ENCODE results near the gene AGBL3.

Gene AGBL3

GRCh38 chr7:135150072-135150782, 163.9 kb downstream of the AGBL3 start:
- DNase-seq: no peak

- no peak for DNase-seq
Measured at GRCh38 chr7:135151132-135151531, 164.8 kb downstream of the AGBL3 start.

GRCh38 chr7:135151533-135151932, 165.2 kb downstream of the AGBL3 start:
- DNase-seq: peak; percentile 13

- DNase-seq: no peak
Measured at GRCh38 chr7:135152442-135152841, 166.1 kb downstream of the AGBL3 start.

DNA sequence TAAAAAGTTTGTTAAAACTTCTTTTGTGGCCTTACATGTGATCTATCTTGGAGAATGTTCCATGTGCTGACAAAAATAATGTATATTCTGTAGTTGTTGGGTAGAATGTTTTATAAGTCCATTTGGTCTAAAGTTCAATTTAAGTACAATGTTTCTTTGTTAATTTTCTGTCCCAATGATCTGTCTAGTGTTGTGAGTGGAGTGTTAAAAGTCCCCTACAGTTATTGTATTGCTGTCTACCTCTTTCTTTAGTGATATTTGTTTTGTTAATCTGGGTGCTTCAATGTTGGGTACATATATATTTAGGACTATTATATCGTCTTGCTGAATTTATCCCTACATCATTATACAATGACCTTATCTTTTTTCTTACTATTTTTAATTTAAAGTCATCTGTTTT, 168.4 kb downstream of the AGBL3 start:
- no peak for DNase-seq

DNA sequence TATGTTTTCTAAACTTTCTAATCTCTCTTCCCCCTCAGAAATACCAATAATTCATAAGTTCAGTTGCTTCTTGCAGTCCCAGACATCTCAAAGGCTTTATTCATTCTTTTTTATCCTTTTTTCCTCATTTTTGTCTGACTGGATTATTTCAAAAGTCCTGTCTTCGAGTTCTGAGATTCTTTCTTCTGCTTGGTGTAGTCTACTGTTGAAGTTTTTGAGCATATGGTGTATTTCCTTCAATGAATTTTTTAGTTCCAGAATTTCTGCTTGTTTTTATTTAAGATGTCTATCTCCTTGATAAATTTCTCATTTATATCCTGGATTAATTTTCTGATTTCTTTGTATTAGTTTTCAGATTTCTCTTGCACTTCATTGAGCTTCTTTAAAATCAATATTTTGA, 170.0 kb downstream of the AGBL3 start:
- no peak for DNase-seq

DNA sequence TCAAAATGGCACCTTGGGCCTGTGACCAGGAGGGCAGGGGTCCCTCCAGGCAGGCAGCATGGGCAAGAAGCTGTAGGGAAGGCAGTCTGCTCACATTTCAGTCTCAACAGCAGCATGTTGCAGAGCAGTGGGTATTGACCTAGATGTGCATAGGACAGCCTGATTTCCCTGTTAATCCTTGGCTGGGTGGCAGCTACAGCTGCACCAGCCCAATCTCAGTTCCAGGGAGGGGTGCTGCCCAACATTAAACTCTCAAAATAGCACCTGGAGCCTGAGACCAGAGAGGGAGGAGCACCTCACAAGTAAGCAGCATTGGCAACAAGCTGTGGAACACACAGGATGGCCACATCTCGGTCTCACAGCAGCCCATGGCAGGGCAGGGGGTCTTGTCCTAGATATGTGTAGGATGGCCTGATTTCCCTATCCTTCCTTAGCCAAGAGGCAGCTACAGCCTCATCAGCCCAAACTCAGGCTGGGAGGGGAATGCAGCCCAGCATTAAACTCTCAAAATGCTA, 171.9 kb downstream of the AGBL3 start:
- no peak for DNase-seq

DNA sequence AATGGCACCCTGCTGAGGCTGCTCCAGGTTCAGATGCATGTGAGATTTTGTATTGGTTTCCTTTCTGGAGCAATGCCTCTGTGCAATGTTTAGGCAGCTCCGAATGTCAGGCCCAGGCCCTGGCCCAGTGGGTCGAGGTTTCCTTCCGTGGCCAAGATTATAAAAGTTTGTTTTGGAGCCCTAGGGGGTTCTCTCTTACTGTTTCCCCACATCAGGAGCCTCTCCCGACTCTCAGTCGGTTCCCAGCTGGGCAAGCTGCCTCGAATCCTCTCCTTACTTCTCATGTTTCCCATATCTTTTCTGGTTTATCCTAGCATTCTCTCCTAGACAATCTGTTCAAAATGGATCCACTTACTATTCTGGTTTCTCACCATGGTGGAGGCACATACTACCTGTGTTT, 172.6 kb downstream of the AGBL3 start:
- no peak for DNase-seq

DNA sequence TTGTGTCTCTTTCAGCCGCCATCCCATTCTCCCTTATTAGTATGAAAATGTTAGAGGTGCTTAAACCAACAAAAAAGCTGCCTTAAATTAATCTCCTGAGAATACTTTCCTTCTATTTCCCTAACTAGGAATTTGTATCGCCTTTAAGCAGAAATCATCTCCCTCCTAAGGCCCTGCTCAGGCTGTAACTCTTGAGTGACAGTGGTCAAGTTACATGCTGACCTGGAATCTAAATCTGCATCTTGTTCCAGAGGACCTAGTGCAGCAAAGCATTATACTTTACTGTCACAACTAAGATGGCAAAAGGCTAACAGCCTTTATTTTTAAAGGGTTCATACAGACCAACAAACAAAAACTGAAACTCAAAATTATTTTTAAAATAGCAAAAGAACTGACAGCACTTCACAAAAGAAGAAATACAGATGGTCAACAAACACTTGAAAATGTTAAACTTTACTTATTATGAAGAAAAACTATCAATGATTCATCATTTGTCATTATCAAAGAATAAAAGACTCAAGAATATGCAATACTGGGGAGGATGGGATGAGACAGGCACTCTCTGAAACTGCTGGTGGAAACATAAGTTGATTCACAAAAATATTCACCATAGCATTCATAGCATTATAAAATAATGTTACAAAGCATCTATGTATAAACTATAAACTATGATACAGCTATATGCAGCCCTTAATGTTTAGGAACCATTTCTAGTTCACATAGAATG, 173.2 kb downstream of the AGBL3 start:
- no peak for DNase-seq

- no peak for DNase-seq
Measured at GRCh38 chr7:135160098-135160857, 174.0 kb downstream of the AGBL3 start.

GRCh38 chr7:135160858-135161653, 174.7 kb downstream of the AGBL3 start:
- no peak for DNase-seq

- no peak for DNase-seq
Measured at GRCh38 chr7:135161669-135162068, 175.4 kb downstream of the AGBL3 start.

DNA sequence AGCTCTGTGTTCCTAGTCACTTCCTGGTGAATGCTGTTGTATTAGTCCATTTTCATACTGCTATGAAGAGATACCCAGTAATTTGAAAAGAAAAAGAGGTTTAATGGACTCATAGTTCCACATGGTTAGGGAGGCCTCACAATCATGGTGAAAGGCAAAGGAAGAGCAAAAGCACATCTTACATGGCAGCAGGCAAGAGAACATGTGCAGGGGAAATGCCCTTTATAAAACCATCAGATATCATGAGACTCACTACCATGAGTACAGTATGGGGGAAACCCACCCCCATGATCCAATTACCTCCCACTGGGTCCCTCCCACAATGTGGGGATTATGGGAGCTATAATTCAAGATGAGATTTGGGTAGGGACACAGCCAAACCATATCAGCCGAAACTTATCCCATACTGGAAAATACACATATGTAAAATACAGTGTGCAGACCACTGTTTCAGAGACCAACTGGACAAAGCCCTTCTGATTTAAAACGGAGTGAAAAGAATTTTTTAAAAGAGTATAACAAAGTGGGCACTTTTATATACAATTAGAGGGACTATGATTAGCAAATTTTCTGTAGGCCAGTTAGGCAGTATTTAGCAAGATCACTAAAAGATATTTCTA, 176.2 kb downstream of the AGBL3 start:
- no peak for DNase-seq

- no peak for DNase-seq
Measured at GRCh38 chr7:135164357-135165061, 178.2 kb downstream of the AGBL3 start.

GRCh38 chr7:135165862-135166261, 179.6 kb downstream of the AGBL3 start:
- no peak for DNase-seq

- DNase-seq: no peak
Measured at GRCh38 chr7:135166338-135166990, 180.2 kb downstream of the AGBL3 start.

DNA sequence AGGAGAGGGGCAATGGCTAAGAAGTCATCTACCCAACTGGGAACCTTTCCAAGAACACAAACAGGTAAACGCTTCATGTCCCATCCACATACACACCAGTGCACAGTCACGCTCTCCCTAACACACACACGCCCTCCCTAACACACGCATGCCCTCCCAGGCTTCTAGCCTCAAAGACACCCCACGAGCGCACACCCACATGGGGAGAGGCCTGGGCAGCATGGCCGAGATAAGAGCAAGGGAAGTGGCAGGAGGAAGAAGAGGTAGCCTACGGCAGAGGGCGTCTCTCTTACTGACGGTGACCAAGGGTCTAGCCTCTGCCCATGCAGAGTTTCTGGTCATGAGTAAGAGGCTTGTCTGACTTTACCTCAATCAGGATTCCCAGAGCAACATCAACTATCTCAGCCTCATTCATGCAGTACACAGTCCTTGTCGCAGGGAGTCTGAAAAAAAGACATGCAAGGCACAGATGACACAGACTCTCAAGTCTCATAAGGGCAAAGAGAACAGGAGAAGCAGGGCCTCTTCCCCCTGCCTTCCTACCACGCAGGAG, 181.1 kb downstream of the AGBL3 start:
- DNase-seq: no peak

DNA sequence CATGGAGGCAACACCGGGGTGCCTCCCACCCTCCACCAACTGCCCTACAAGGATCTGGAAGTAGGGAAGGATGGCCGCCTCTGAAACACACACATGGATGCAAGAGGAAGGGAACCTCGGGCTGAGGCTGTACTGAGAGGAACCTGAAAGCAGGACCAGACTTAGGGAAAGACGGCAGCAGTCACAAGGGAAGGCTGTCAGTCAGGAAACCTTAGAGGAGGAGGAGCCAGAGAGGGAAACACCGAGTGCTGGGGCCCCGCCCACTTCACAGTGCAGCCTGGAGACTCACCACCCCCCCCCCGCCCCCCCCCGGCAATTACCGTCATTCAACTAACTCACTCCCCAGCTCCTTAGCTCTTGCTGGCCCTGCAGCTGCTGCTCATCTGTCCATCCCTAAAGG, 181.7 kb downstream of the AGBL3 start:
- DNase-seq: no peak

DNA sequence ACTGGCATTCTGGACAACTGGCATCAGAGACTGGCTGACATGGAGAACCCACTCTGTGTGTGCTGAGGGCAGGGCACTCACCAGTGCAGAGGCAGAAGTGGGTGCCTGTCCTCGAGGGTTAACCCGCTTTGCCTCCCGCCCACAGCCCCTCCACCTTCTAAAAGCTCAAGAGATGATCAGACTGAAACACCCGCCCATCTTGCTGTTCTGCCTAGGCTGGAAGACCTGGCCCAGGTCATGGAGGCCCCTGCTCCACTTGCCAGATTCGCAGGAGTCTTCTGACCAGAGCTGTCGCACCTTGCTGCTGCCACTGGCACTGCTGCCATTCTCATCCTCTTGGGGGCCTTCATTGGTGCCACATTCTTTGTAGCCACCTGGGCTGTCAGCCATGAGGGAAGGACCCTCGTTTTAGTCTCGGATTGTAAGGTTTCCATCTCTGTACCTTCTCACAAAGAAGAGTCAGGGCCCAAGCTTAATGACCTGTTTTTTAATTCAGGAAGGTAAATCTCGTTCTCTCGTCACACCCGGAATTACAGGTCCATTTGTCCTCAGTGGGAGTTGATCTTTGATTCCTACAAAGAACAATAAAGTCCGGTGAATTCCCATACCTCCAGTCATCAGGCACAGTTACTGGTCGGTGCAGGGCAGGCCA, 182.3 kb downstream of the AGBL3 start:
- no peak for DNase-seq
